Measurements from ENCODE around the gene KCMF1. TPM values are rescaled to one million over a fixed set of nuclear protein-coding genes. Genes with fewer than 3 reads are reported as not detected.

KCMF1 gene
- polyA plus RNA-seq, 1 donor from 2014 or later: 43.3 TPM

- TF ChIP-seq SMC3 (conservative IDR thresholded peaks at IDR 0.05; ENCODE audit: poor library complexity) (no peak), MXI1 (conservative IDR thresholded peaks at IDR 0.05; ENCODE audit: poor library complexity, severe bottlenecking) (no peak), REST (IDR thresholded peaks at IDR 0.05; ENCODE audit: borderline replicate concordance) (no peak), POLR2AphosphoS5 (IDR thresholded peaks at IDR 0.05) (no peak), CTCF (IDR thresholded peaks at IDR 0.05; ENCODE audit: poor library complexity, severe bottlenecking) (no peak), TAF1 (IDR thresholded peaks at IDR 0.05; ENCODE audit: low read depth) (no peak), EZH2 (IDR thresholded peaks at IDR 0.05; ENCODE audit: borderline replicate concordance, insufficient read depth, low read length, poor library complexity, severe bottlenecking) (no peak), RAD21 (conservative IDR thresholded peaks at IDR 0.05) (no peak), EP300 (conservative IDR thresholded peaks at IDR 0.05; ENCODE audit: poor library complexity, severe bottlenecking) (no peak)
- Histone ChIP-seq H2AFZ (ENCODE audit: low read depth, low read length) (no peak overlapping the region), H3K27ac (ENCODE audit: low read length) (no peak overlapping the region), H3F3A (ENCODE audit: insufficient read depth, low read length, poor library complexity, severe bottlenecking) (no peaks in the 10 kb centered on the region), H3K36me3 (ENCODE audit: insufficient read depth, low read length) (peaks cover 12% of the 10 kb centered on the region), H3K9ac (ENCODE audit: low read length) (no peak overlapping the region), H3K27me3 (ENCODE audit: insufficient read depth, low read depth, low read length) (no peaks in the 10 kb centered on the region), H3K4me2 (ENCODE audit: low read length) (no peak overlapping the region), H3K9me3 (ENCODE audit: low read length) (no peaks in the 10 kb centered on the region), H3K4me3 (ENCODE audit: low read length) (no peak overlapping the region), H4K20me1 (ENCODE audit: insufficient read depth) (no peaks in the 10 kb centered on the region), H3K79me2 (replicated peaks; ENCODE audit: insufficient read depth, low read length) (no peaks in the 10 kb centered on the region), H3K9me2 (ENCODE audit: insufficient read depth, low read length) (no peaks in the 10 kb centered on the region)
Observed at GRCh38 chr2:85048534-85048933, 77.6 kb downstream of the KCMF1 start.

GRCh38 chr2:85049236-85049635 lies 78.3 kb downstream of the KCMF1 start:
- Histone ChIP-seq H2AFZ (ENCODE audit: low read depth, low read length) (no peak overlapping the region), H3K36me3 (ENCODE audit: insufficient read depth, low read length) (peaks cover 12% of the 10 kb centered on the region), H3K4me2 (ENCODE audit: low read length) (no peak overlapping the region), H3K9me3 (ENCODE audit: low read length) (no peaks in the 10 kb centered on the region), H3K27ac (ENCODE audit: low read length) (no peak overlapping the region), H3K9me2 (ENCODE audit: insufficient read depth, low read length) (no peaks in the 10 kb centered on the region), H3K79me2 (replicated peaks; ENCODE audit: insufficient read depth, low read length) (no peaks in the 10 kb centered on the region), H3K4me3 (ENCODE audit: low read length) (no peak overlapping the region), H4K20me1 (ENCODE audit: insufficient read depth) (no peaks in the 10 kb centered on the region), H3F3A (ENCODE audit: insufficient read depth, low read length, poor library complexity, severe bottlenecking) (no peaks in the 10 kb centered on the region), H3K9ac (ENCODE audit: low read length) (no peak overlapping the region), H3K27me3 (ENCODE audit: insufficient read depth, low read depth, low read length) (no peaks in the 10 kb centered on the region)
- TF ChIP-seq SMC3 (conservative IDR thresholded peaks at IDR 0.05; ENCODE audit: poor library complexity) (no peak), EZH2 (IDR thresholded peaks at IDR 0.05; ENCODE audit: borderline replicate concordance, insufficient read depth, low read length, poor library complexity, severe bottlenecking) (no peak), MXI1 (conservative IDR thresholded peaks at IDR 0.05; ENCODE audit: poor library complexity, severe bottlenecking) (no peak), RAD21 (conservative IDR thresholded peaks at IDR 0.05) (no peak), EP300 (conservative IDR thresholded peaks at IDR 0.05; ENCODE audit: poor library complexity, severe bottlenecking) (no peak)

Measured in neural cell (in vitro differentiated cells).